NOMO-1 treated with dmso at 0.1 percent for 144 hours (cell line): Measurements from ENCODE around the gene SP140.
"Not testable (repeated sequence)": the region's sequence is repeated elsewhere in the genome, so short reads cannot be mapped to it uniquely, and the experiment has no call there.

Source experiments
- DNase-seq: peaks from one replicate; lab custom pipeline; 2025; ENCODE audit not compliant: unreplicated experiment; lab: John Stamatoyannopoulos, UW

Gene SP140

DNA sequence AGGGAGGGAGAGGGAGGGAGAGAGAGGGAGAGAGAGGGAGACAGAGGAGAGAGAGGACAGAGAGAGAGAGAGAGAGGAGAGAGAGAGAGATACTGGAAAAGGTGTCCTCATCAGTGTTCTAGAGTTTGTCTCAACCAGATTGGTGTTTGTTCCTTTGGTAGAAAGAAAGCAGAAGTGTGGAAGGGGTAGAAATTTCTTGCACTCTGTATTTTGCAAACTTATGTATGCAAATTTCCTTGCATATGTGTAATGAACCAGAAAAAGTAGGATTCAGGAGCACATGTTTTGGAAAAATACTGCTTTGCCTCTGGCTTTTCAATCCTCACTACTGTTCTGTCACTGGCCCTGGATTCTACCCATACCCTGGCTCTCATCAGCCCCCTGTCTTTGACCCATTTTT is 1.1 kb upstream of the SP140 start:
- no peak for DNase-seq

DNA sequence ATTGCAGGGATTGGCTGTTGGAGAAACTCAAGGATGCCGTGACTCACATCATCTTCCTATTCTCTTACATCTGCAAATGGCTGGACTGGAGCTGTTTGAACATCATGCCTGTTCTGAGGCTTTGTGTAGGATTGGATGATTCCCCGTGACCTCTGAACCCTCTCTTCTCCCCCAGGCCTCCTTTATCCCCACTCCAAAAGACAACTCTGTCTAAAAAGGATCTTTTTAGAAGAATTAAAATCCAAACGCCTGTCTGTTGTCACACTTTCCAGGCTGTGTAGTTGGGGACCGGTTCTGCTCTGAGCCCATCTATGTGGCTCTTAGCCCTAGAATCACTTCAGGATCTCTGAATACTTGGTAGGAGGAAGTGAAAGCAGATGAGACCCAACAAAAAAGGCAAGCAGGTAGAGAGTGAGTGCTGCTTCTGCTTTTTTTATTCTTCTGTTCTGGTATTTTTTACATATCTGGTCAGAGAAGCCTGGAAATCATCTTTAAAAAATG is 565 bp downstream of the SP140 start:
- peak; percentile 71 for DNase-seq

DNA sequence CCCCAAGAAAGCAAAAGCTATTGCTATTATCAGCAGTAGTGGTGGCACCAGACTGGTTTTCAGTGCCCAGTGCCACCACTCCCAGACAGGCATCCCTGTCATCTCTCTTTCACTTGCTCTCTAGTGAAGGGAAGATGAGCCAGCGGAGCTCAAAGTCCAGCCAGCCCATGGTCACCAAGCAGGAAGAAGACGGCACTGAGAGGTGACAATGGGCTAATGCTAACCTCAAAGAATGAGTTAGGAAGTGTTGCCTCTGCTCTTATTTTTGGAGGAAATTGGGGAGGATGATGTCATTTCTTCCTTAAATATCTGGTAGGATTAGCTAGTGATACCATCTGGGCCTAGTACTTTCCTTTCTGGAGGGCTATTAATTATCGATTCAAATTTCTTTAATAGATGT is 1.7 kb downstream of the SP140 start:
- DNase-seq: no peak

DNA sequence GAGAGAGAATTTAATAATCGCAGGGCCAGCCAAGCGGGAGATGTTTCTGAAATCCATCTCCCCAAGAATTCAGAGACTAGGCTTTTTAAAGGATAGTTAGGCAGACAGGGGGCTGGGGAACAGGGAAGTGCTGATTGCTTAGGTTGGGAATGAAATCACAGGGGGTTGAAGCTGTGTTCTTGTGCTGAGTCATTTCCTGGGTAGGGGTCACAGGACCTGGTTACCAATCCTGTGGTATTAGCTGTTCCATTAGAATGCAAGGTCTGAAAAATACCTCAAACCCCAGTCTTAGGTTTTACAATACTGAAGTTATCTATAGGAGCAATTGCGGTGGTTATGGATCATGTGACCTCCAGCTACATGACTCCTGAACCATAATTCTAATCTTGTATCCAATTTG is 4.6 kb downstream of the SP140 start:
- no peak for DNase-seq

DNA sequence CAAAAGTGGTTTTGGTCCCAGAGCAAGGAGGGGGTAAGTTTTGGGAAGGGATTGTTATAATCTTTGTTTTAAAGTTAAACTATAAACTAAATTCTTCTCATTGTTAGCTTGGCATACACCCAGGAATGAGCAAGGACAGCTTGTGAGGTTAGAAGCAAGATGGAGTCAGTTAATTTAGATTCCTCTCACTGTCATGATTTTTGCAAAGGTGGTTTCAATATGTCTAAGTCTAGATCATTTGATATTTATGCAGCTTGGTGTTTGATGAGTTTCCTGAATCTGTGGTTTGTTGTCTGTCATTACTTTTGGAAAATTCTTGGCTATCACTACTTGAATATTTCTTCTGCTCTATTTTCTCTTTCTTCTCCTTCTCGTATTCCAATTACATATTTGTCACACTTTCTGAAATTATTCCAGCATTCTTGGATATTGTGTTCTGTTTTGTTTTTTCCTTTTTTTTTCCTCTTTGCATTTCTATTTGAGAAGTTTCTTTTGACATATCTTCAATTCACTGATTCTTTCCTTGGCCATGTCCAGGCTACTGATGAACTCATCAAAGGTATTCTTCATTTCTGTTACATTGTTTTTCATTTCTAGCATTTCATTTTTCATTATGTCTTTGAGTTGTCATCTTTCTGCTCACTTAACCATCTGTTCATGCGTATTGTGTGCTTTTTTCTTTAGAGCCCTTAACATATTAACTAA is 5.1 kb downstream of the SP140 start:
- no peak for DNase-seq

DNA sequence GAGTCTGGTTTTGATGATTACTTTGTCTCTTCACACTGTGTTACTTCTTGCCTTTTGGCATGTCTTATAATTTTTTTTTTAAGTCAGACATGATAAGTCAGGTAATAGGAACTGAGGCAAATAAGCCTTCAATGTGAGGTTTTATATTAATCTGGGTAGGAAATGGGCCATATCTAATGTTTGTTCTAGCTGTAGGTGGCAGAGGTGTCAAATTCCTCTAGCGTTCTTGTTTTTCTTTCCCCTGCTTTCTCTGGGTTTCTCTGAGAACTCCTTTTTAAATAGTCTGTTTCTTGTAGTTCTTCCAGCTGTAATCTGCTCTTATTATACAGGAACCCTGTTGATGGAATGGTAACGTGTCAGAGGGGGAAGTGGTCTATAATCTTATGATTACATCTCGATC is 5.7 kb downstream of the SP140 start:
- no peak for DNase-seq

DNA sequence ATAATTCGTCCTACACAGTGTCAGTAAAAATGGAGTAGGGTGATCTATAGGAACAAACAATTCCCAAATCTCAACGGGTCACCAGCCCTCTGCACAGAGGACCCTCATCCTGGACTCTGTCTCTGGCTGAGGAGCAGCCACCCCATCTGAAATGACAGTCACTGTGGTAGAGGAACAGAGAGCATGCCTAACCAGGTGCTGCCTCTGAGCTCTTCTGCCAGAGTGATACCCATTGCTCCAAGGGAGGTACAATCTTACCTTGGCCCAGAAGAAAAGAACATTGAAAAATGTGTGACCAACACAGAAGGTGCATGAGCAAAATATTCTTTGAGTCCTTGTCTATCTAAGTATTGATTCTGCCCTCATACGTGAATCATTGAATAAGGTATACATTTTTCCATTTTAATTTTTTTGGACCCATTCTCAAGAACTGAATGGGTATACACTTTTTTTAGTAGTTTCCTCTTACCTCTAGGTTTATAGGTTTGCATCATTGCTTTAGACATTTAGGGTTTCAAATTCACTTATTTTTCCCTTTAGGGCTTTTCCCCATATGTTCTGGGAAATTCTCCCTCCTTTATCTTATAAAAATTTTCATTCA is 8.7 kb downstream of the SP140 start:
- no peak for DNase-seq

DNA sequence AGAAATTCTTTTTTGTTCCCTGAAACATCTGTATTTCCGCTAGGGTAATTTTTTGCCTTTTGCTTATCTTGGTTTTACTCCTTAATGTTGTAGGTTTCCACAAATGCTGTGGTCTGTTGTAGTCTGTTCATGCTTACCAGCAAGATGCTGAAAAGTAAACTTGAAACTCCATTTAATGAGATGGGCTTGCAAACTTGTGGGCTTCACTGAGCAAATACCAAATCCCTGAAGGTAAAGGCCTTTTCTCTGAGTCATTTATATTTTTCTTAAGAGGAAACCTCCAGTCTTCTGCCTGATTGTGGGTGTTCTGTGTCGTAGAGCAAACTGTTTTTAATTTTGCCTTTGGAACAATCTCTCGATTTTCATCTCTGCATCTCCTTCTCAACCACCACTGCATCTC is 9.3 kb downstream of the SP140 start:
- DNase-seq: no peak

DNA sequence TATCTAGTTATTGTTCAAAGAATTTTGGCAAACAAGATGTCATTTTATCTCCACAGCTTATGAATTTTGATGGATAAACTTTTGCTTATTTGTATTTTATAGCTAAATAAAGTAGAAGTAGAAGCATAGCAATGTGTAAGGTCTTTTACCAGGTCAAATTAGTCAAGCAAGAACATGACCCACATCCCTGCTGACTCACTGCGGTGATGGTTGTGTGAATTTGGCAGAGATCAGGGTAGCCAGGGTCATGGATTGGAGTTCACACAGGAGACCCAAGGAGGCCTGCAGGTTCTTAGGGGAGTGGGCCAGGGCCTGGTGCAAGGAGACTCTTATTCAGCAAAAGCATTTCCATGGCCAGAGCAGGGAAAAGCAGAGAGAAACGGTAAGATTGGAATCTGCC is 18.7 kb downstream of the SP140 start:
- DNase-seq: no peak

DNA sequence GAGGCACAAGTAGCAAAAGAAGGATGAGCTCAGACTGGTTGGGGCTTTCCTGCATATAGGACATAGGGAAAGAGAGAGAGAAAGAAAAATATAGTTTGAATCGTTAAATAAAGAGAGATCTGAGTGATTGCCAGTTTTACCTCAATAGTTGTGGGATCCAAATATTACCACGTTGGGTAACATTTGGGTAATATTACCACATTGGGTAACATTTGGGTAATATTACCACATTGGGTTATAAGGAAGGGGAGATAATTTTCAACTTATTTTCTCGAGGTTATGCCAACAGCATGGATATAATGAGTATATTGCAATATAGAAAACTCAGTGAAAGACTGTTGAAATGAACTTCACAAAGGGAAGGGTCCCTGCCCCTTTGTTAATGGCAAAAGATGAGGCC is 20.7 kb downstream of the SP140 start:
- DNase-seq: no peak

DNA sequence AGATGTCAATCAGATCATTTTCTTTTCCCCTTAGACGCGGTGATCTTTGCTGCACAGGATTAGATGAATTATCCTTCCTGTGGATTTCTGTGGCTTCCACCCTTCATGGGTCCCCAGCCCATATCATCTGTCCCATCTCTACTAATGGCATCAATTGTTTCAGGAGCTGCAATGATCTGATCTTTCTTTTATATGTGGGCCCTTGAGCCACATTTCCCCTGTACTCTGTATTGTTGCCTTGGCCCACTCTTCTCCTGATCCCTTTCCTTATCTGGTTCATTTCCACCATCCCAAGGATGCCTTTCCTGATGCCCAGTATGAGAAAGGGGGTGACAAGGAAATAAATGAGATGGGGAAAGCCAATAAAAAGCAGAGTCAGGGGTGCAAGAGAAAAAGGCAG is 24.7 kb downstream of the SP140 start:
- DNase-seq: no peak

DNA sequence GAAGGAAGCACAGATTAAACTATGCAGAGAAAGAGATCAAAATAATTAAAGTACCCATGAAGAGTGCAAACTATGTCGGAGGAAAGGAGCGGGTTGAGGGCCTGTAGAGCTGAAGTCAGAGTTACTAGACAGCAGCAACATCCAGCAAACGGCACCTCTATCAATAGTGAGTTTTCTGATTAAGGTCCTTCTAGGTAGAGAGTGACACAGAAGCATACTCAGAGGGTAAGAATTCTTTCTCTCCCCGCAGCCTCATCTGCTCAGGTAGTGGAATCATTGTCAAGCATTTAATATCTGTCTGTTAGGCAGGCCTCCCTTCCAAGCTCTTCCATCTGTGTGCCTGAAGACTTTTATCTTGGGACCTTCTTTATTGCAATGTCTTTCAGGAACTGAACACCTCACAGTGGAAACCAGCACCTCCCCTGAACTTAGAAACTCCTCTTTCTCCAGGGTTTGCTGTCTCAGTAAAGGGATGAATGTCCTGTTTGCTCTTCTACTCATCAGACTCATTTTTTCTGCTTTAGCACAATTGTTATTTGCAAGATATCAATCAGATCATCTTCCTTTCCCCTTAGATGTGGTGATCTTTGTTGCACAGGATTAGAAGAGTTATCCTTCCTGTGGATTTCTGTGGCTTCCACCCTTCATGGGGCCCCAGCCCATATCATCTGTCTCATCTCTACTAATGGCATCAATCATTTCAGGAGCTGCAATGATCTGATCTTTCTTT is 28.8 kb downstream of the SP140 start:
- no peak for DNase-seq

DNA sequence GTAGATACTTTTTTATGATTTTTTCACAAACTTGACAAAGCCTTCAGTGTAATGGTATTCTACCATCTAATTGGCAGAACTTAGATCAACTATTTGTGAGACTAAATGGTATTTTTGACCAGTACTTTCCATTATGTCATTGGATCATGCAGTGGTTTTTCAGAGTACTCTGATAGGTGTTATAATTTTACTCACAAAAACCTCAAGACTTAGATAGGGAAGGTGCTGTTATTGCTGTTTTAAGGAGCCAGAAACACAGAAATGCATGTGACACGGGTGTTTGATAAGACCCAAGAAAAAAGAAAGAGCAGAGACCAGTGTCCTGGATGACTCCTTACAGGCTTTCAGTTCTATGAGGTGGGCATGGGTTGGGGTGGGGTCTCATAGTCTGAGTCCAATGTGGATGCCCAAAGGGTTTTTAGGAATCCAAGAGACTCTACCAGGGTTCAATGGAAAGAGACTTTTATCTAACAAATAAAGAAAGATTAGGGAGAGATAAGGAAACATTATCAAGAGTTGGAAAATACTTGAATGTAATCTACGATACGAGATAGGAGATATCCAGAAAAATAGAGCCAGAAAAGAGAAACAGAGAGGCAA is 31.3 kb downstream of the SP140 start:
- DNase-seq: no peak

DNA sequence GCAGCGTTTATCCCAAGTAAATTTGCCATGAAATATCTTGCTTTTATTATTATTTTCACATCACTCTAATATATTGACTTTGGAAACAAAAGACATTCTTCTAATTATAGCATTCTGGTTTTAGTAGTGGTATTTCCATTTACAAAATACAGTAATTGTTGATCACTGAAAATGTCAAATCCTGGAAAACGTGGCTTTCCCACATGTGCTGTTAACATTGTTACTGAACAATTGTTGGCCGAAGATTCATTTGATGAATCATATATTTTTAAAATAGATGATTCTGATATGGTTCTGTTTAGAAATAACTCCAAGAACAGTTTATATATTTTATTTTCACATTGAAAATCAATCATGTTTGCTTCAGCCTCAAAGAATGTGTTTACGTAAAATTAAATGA is 32.9 kb downstream of the SP140 start:
- DNase-seq: no peak

DNA sequence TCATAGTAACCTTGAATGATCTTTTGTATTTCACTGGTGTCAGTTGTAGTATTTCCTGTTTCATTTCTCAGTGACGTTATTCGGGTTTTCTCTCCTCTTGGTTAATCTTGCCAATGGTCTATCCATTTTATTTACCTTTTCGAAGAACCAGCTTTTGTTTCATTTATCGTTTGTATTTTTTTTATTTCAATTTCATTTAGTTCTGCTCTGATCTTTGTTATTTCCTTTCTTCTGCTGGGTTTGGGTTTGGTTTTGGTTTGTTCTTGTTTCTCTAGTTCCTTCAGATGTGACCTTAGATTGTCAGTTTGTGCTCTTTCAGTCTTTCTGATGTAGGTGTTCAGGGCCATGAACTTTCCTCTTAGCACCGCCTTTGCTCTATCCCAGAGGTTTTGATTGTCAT is 36.7 kb downstream of the SP140 start:
- DNase-seq: no peak

DNA sequence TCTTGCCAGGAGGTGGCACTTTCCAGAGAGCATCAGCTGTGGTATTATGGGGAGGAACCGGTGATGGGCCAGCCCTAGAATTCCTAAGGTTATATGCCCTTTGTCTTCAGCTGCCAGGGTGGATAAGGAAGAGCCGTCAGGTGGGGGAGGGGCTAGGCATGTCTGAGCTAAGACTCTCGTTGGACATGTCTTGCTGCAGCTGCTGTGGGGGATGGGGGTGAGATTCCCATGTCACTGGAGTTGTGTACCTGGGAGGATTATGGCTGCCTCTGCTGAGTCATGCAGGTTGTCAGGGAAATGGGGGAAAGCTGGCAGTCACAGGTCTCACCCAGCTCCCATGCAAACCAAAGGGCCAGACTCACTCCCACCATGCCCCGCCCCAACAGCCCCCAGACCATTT is 39.4 kb downstream of the SP140 start:
- not testable (repeated sequence) for DNase-seq

DNA sequence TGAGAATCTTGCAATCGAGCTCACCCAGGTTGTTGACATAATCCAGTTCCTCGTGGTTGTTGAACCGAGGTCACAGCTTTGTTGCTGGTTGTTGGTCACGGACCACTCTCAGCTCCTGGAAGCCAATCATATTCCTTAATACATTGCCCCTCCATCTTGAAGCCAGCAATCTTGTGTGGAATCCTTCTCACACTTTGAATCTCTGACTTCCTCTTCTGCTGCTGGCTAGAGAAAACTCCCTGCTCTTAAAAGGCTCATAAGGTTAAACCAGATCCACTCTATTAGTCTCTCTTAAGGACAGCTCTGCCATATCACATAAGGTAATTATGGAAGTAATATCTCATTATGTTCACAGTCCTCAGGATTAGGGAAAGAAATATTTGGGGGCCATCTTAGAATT is 41.1 kb downstream of the SP140 start:
- no peak for DNase-seq

DNA sequence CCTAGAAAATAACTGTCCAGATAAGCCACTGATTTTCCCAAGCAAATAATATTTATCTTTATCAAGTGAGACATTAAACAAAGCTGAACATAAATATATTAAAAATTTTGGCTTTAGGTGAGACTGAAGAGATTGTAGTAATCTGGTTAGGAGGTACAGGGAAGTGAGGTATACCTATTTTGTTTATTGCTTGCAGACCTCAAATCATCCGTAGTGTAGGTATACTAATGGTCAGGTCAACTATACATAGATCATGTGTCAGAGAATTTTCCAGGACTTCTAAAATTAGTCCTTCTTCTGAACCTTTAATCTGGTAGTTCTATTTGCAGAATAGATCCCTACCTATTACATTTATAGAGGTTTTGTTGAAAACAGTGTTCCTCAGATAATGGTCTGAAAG is 41.5 kb downstream of the SP140 start:
- no peak for DNase-seq

DNA sequence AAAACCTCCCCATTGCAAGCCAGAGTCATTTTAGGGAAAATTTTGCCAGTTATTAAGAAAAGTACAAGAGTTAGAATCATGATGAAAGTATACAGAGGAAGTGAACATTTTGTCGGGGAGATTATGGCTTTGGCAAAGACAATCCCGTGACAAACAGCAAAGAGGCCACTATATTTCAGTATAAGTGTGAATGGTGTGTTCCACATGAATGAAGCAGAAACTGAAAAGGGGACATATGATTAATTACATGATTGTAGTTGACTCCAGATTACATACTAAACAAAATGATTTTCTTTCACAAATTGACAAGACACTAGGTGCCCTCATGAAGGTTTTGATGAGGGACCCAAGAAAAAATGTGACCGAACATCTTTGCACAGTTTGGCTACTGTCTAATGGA is 42.0 kb downstream of the SP140 start:
- no peak for DNase-seq

DNA sequence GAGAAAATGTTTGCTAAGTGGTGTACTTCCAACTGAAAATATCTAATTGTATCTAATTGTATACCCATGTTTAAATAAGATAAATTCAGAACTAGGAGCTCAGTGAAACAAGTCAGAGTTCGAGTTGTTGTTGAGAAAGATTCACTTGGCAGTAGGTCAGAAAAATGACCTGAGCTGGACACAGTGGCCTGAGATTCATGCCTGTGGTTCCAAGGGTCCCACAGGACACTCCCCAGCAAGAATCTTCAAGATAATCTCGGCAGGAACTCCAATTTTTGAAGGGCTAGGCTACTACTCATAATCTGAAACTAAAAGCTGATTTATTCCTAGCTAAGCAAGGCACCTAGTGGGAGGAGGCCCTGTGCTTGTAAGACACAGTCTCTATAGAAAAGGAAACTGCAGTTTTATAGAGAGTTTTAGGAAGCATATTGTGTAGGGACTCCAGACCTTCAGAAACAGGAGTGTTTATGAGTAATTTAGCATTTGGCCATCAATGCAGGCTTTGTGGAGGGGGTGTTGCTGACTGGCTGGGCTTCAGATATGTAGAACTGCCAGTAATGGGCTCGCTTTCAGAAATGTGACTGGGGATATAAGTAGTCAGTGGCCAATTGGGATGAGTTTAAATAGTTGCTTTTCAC is 43.2 kb downstream of the SP140 start:
- DNase-seq: no peak

DNA sequence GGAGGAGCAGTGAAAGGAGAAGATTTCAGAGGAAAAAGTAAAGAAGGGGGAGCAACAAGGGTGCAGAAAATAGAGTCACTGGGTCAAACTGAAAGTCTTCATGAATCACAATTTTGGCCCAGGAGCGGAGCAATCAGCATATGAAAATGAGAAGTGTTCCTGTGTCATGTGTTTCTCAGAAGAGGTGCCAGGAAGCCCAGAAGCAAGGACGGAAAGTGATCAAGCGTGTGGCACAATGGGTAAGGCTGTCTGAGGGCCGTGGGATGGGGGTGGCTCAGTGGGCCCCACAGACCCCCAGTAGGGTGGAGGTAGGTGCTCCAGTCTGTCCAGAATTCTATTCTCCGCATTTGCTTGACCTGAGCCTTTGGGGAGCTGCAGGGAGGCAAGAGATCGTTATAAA is 44.2 kb downstream of the SP140 start:
- DNase-seq: no peak
